ENCODE data around the gene PALM.

- TF ChIP-seq CTCF (optimal IDR thresholded peaks at IDR 0.05 in 1 of 3, IDR thresholded peaks at IDR 0.05 in 1 of 3, conservative IDR thresholded peaks at IDR 0.05 in 1 of 3; ENCODE audit: extremely low read depth in 1 of 3, insufficient read depth in 2 of 3, low read length in 3 of 3) (no peak), EZH2 (IDR thresholded peaks at IDR 0.05; ENCODE audit: low read length) (no peak)
These were observed 88.2 kb downstream of the PALM start, which contains the start of gene PTBP1 for GRCh38 chr19:796692-797527.
